Fibroblast of skin of right biceps (primary cell): ENCODE measurements around the gene ZC3H12C.
A peak's percentile ranks its signal among the peaks of the same experiment; 100 is the strongest.

Experiments
- DNase-seq: peaks from one replicate; pipeline ENCODE4 v3.0.0-alpha.2; 2013

The ZC3H12C gene

GRCh38 chr11:110100476-110101240 is 7.5 kb downstream of the ZC3H12C start:
- DNase-seq, result no peak

- DNase-seq, result no peak
These were observed 13.6 kb downstream of the ZC3H12C start for GRCh38 chr11:110106713-110107274.

GRCh38 chr11:110110854-110111253 is 17.7 kb downstream of the ZC3H12C start:
- no peak for DNase-seq

GRCh38 chr11:110112457-110112856 is 19.3 kb downstream of the ZC3H12C start:
- no peak for DNase-seq

- DNase-seq, result no peak
These were observed 20.3 kb downstream of the ZC3H12C start for GRCh38 chr11:110113505-110113904.

- DNase-seq, result no peak
These were observed 20.8 kb downstream of the ZC3H12C start for GRCh38 chr11:110113973-110114372.

GRCh38 chr11:110119317-110119716 is 26.1 kb downstream of the ZC3H12C start:
- no peak for DNase-seq

GRCh38 chr11:110121204-110121603 is 28.0 kb downstream of the ZC3H12C start:
- DNase-seq, result peak; percentile 82

GRCh38 chr11:110123003-110123402 is 29.8 kb downstream of the ZC3H12C start:
- DNase-seq, result peak; percentile 67

GRCh38 chr11:110124605-110125004 is 31.4 kb downstream of the ZC3H12C start:
- no peak for DNase-seq

- DNase-seq, result peak; percentile 50
These were observed 32.4 kb downstream of the ZC3H12C start for GRCh38 chr11:110125632-110126031.

- DNase-seq, result no peak
These were observed 33.7 kb downstream of the ZC3H12C start for GRCh38 chr11:110126936-110127335.

GRCh38 chr11:110128161-110128560 is 35.0 kb downstream of the ZC3H12C start:
- DNase-seq, result peak; percentile 28

GRCh38 chr11:110130642-110131238 is 37.5 kb downstream of the ZC3H12C start:
- no peak for DNase-seq

GRCh38 chr11:110131386-110132123 is 38.4 kb downstream of the ZC3H12C start:
- DNase-seq, result no peak

- no peak for DNase-seq
These were observed 40.0 kb downstream of the ZC3H12C start for GRCh38 chr11:110133160-110133559.

GRCh38 chr11:110134110-110134509 is 40.9 kb downstream of the ZC3H12C start:
- DNase-seq, result no peak

- no peak for DNase-seq
These were observed 48.6 kb downstream of the ZC3H12C start for GRCh38 chr11:110141812-110142211.

GRCh38 chr11:110147962-110148709 is 54.9 kb downstream of the ZC3H12C start:
- peak; percentile 88 for DNase-seq

- peak; percentile 76 for DNase-seq
These were observed 55.9 kb downstream of the ZC3H12C start for GRCh38 chr11:110148775-110149744.

- no peak for DNase-seq
These were observed 59.0 kb downstream of the ZC3H12C start for GRCh38 chr11:110152199-110152598.

GRCh38 chr11:110153474-110153873 is 60.3 kb downstream of the ZC3H12C start:
- DNase-seq, result no peak
